PC-9 (cell line): Measurements from ENCODE around the gene MSI2. TPM values are rescaled to one million over a fixed set of nuclear protein-coding genes. Genes with fewer than 3 reads are reported as not detected.

Experiments
- BruUV-seq: library from RNA; stranded (reverse); fragments of 400-500 nt; replicated peaks from 2 replicates; lab custom pipeline; 2021; lab: Mats Ljungman, UMichigan
- CTCF ChIA-PET: fragments of 300-600 bp; sonication (Branson Sonifier 250); formaldehyde crosslinking; loops from one replicate; lab custom pipeline; 2022; ENCODE audit warnings: antibody characterized with exemption; lab: Charles Lee
- POLR2A ChIA-PET: fragments of 300-600 bp; sonication (Branson Sonifier 250); formaldehyde crosslinking; loops from one replicate; lab custom pipeline; 2022; ENCODE audit warnings: antibody characterized with exemption; ENCODE audit not compliant: unreplicated experiment; lab: Charles Lee
- DNase-seq, 2 experiments: peaks; one replicate each; pipeline versions ENCODE4 v3.0.0 to v3.0.0-alpha.2; 2015 to 2022; ENCODE audit warnings: mixed read lengths in 1 of 2
- H2AFZ ChIP-seq: fragments of 200-600 bp; sonication (generic); 2 replicates; pipeline ENCODE4 v1.8.1; 2017; ENCODE audit warnings: antibody characterized with exemption
- H3F3A ChIP-seq: fragments of 200-600 bp; sonication (generic); 2 replicates; pipeline ENCODE4 v1.8.1; 2017; ENCODE audit warnings: antibody characterized with exemption, mild to moderate bottlenecking, low read depth; ENCODE audit not compliant: insufficient read depth
- H3K27ac ChIP-seq: fragments of 200-600 bp; sonication (generic); 2 replicates; pipeline ENCODE4 v1.6.1; 2016; ENCODE audit warnings: mixed run types
- H3K27me3 ChIP-seq: fragments of 200-600 bp; sonication (generic); 2 replicates; pipeline ENCODE4 v1.6.1; 2016; ENCODE audit warnings: low read depth, mixed run types; ENCODE audit not compliant: insufficient read depth
- H3K36me3 ChIP-seq: fragments of 200-600 bp; sonication (generic); 2 replicates; pipeline ENCODE4 v1.6.1; 2016; ENCODE audit warnings: low read depth, mixed run types
- H3K4me1 ChIP-seq: fragments of 200-600 bp; sonication (generic); replicated peaks from 2 replicates; pipeline ENCODE4 v1.6.1; 2016; ENCODE audit warnings: mixed run types; ENCODE audit not compliant: insufficient read depth
- H3K4me2 ChIP-seq: fragments of 200-600 bp; sonication (generic); 2 replicates; pipeline ENCODE4 v1.6.1; 2017; ENCODE audit warnings: mixed run types
- H3K4me3 ChIP-seq: fragments of 200-600 bp; sonication (generic); 2 replicates; pipeline ENCODE4 v1.6.1; 2016; ENCODE audit warnings: mixed run types
- H3K79me2 ChIP-seq: fragments of 200-600 bp; sonication (generic); 2 replicates; pipeline ENCODE4 v1.6.1; 2017; ENCODE audit warnings: low read depth, mixed run types
- H3K9me2 ChIP-seq: fragments of 200-600 bp; sonication (generic); 2 replicates; pipeline ENCODE4 v1.8.1; 2017; ENCODE audit warnings: mild to moderate bottlenecking; ENCODE audit not compliant: insufficient read depth
- H3K9me3 ChIP-seq: fragments of 200-600 bp; sonication (generic); 2 replicates; pipeline ENCODE4 v1.8.1; 2016; ENCODE audit warnings: low read depth; ENCODE audit not compliant: insufficient read depth
- H4K20me1 ChIP-seq: fragments of 200-600 bp; sonication (generic); 2 replicates; pipeline ENCODE4 v1.8.1; 2017; ENCODE audit not compliant: insufficient read depth
- EZH2 ChIP-seq: fragments of 200-600 bp; sonication (generic); IDR thresholded peaks from 2 replicates; pipeline ENCODE4 v1.8.0; 2017; ENCODE audit warnings: antibody characterized with exemption, low read depth
- intact Hi-C: fragments of 100-400 bp; cut with micrococcal nuclease; formaldehyde crosslinking; loops from one replicate; pipeline ENCODE4 v1.10.0; 2022; ENCODE audit not compliant: unreplicated experiment
- total RNA-seq: library from RNA; stranded (reverse); gene quantifications from 2 replicates; pipeline ENCODE4 v1.2.3, GENCODE V29; 2021
- TF ChIP-seq, protein P1 (sequence below): fragments of 200-600 bp; sonication (generic); conservative IDR thresholded peaks from 2 replicates; pipeline ENCODE4 v1.6.1; 2017; ENCODE audit warnings: mixed run types, antibody characterized with exemption, mild to moderate bottlenecking, moderate library complexity

Gene MSI2
- total RNA-seq, 1 experiment from 2014 or later = 15.7 TPM

DNA sequence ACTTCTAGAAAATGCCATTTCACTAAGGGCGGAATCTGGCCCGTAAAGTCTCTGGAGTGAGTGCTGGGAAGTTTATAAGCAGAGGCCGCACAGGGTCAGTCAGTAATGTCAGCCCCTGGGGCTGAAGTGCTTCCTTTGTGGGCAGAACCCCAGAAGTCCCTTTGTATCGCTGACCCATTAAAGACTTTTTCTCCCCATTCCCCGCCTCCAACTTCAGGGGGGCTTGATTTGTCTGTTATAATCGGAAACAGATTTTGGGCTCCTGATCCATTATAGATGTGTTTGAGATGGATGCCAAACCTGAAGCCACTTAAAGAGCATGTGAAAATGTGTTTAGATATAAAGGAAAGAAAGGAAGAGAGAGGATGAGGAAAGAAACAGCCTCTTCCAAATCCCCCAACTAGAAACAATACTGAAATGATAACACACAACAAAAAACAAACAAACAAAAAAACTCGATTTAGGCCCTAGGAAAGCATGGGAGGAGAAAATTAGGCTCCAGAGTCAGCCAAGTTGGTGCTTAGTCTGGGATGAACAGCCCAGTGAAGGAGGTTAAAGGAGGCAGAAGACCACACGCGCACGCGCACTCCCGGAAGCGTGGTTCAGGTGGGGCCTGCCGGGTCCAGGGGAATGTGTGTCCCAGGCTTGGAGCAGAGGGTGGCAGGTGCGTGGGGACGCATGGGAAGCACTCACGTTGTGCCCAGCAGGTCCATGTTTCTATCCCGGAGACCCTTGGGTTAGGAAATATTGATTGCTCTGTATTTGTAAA is 27.1 kb downstream of the MSI2 start:
- H2AFZ ChIP-seq = no peak overlapping the region
- H3K9me2 ChIP-seq = no peaks in the 10 kb centered on the region
- CTCF ChIA-PET = no interaction called here
- H3K9me3 ChIP-seq = no peaks in the 10 kb centered on the region
- TF ChIP-seq, protein P1, sequence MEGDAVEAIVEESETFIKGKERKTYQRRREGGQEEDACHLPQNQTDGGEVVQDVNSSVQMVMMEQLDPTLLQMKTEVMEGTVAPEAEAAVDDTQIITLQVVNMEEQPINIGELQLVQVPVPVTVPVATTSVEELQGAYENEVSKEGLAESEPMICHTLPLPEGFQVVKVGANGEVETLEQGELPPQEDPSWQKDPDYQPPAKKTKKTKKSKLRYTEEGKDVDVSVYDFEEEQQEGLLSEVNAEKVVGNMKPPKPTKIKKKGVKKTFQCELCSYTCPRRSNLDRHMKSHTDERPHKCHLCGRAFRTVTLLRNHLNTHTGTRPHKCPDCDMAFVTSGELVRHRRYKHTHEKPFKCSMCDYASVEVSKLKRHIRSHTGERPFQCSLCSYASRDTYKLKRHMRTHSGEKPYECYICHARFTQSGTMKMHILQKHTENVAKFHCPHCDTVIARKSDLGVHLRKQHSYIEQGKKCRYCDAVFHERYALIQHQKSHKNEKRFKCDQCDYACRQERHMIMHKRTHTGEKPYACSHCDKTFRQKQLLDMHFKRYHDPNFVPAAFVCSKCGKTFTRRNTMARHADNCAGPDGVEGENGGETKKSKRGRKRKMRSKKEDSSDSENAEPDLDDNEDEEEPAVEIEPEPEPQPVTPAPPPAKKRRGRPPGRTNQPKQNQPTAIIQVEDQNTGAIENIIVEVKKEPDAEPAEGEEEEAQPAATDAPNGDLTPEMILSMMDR = no peak
- TF ChIP-seq EZH2 = no peak
- intact Hi-C loops = no loop called here
- H3K27ac ChIP-seq = no peak overlapping the region
- no peaks in the 10 kb centered on the region for H3K36me3 ChIP-seq
- no peak overlapping the region for H3K4me3 ChIP-seq
- H3K27me3 ChIP-seq = peaks cover 56% of the 10 kb centered on the region
- POLR2A ChIA-PET = no interaction called here
- H3K4me2 ChIP-seq = no peak overlapping the region
- H3F3A ChIP-seq = no peaks in the 10 kb centered on the region
- BruUV-seq = no TSS peak
- no peaks in the 10 kb centered on the region for H3K79me2 ChIP-seq
- DNase-seq = no peak
- no peaks in the 10 kb centered on the region for H4K20me1 ChIP-seq
- no peaks in the 10 kb centered on the region for H3K4me1 ChIP-seq

DNA sequence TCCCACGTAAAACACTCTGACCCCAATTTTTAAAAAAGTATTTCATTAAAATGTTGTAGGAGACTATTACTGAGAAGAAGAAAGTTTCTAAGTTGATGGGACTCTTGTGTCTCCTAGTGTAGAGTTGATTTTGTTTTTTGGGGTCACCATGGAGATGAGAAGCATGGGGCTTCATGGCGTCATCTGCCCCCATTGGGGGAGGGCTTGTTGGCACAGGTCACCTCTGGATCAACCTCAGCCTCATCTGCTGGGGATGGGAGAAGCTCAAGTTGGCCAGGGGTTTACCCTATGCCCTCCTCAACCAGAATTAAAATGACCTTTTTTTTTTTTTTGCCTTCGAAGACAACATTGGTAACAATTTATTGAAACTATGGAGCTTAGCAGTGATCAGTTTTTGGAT is 28.3 kb downstream of the MSI2 start:
- ChIA-PET CTCF (no interaction called here), POLR2A (no interaction called here)
- no peaks in the 10 kb centered on the region for H4K20me1 ChIP-seq
- H3K4me2 ChIP-seq = no peak overlapping the region
- H3K27ac ChIP-seq = no peak overlapping the region
- no peak for DNase-seq
- no peaks in the 10 kb centered on the region for H3K4me1 ChIP-seq
- TF ChIP-seq, protein P1 = no peak
- no peak for TF ChIP-seq EZH2
- no peaks in the 10 kb centered on the region for H3K79me2 ChIP-seq
- no peak overlapping the region for H2AFZ ChIP-seq
- H3K9me3 ChIP-seq = no peaks in the 10 kb centered on the region
- intact Hi-C loops = no loop called here
- peaks cover 65% of the 10 kb centered on the region for H3K27me3 ChIP-seq
- H3K36me3 ChIP-seq = no peaks in the 10 kb centered on the region
- H3K4me3 ChIP-seq = no peak overlapping the region
- no TSS peak for BruUV-seq
- no peaks in the 10 kb centered on the region for H3F3A ChIP-seq
- H3K9me2 ChIP-seq = no peaks in the 10 kb centered on the region

DNA sequence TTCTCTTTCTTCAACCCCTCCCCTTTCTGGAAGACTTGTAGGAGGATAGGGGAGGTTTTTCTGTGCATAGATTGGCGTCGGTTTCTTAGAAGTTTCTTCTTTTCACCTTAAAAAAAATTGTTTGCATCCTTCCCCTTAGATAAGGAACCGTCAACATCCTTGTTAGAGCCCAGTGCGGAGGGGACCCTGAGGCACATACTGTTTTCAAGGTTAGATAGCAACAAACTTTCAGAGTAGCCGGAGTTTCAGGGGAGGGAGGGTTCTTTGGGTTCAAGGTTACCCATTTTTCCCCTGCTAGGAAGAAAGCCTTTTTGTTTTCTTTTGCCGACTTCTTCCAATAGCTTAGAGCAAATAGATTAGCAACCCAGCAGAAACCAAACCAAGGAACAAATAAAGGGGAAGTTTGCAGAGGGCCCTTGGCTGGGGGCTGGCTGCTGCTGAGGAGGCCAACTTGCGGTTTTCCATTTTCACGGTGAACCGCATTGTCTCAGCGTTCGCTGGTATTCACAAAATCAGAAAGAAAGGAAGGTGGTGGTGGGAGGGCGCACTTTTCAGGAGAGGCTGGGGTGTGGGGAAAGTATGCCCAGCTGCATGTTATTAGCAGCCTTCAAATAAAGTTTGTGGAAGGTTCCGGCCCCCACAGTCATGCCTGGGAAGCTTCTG is 28.8 kb downstream of the MSI2 start:
- POLR2A ChIA-PET = no interaction called here
- DNase-seq = no peak
- Histone ChIP-seq H3K27me3 (peaks cover 68% of the 10 kb centered on the region), H3K36me3 (no peaks in the 10 kb centered on the region), H2AFZ (no peak overlapping the region), H3K4me1 (no peaks in the 10 kb centered on the region), H3K9me2 (no peaks in the 10 kb centered on the region), H4K20me1 (no peaks in the 10 kb centered on the region), H3K4me2 (no peak overlapping the region), H3K4me3 (no peak overlapping the region), H3K79me2 (no peaks in the 10 kb centered on the region), H3K27ac (no peak overlapping the region), H3K9me3 (no peaks in the 10 kb centered on the region), H3F3A (no peaks in the 10 kb centered on the region)
- CTCF ChIA-PET = no interaction called here
- intact Hi-C loops = no loop called here
- no TSS peak for BruUV-seq
- TF ChIP-seq EZH2 = no peak
- TF ChIP-seq, protein P1 = no peak
